HepG2 (cell line): ENCODE measurements around the gene CC2D1A. TPM values are rescaled to one million over a fixed set of nuclear protein-coding genes. Genes with fewer than 3 reads are reported as not detected.

Experiments
- ATF1 ChIP-seq: IDR thresholded peaks from 2 replicates; pipeline ENCODE4 v1.6.1; 2016; ENCODE audit warnings: mild to moderate bottlenecking, control low read depth
- ATM ChIP-seq: fragments of 450-650 bp; IDR thresholded peaks from 2 replicates; pipeline ENCODE4 v1.7.1; 2017; ENCODE audit warnings: mild to moderate bottlenecking, borderline replicate concordance
- CBFB ChIP-seq: sonication (generic); formaldehyde crosslinking; IDR thresholded peaks from 2 replicates; pipeline ENCODE4 v1.4.0; 2020; ENCODE audit warnings: missing genetic modification reagents
- DR1 ChIP-seq: sonication (generic); formaldehyde crosslinking; IDR thresholded peaks from 2 replicates; pipeline ENCODE4 v1.8.0; 2021; ENCODE audit warnings: mild to moderate bottlenecking, missing genetic modification reagents, inconsistent platforms
- EEA1 ChIP-seq: sonication (generic); formaldehyde crosslinking; IDR thresholded peaks from 2 replicates; pipeline ENCODE4 v1.5.1; 2020; ENCODE audit warnings: mild to moderate bottlenecking, missing genetic modification reagents, borderline replicate concordance
- FOXJ3 ChIP-seq: sonication (generic); formaldehyde crosslinking; IDR thresholded peaks from 2 replicates; pipeline ENCODE4 v1.4.0; 2020; ENCODE audit warnings: missing genetic modification reagents, mild to moderate bottlenecking, borderline replicate concordance
- FOXM1 ChIP-seq: sonication (generic); formaldehyde crosslinking; IDR thresholded peaks from 2 replicates; pipeline ENCODE4 v1.5.0; 2020; ENCODE audit warnings: missing genetic modification reagents
- FOXO1 ChIP-seq: sonication (generic); formaldehyde crosslinking; IDR thresholded peaks from 2 replicates; pipeline ENCODE4 v1.4.0; 2020; ENCODE audit warnings: missing genetic modification reagents
- FOXP1 ChIP-seq, 2 experiments: fragments of 450-650 bp in 1 of 2; IDR thresholded peaks; 2 replicates each; pipeline ENCODE4 v1.6.1; 2017 to 2018; ENCODE audit warnings: antibody characterized with exemption in 1 of 2
- HDAC6 ChIP-seq: fragments of 200-600 bp; sonication (generic); IDR thresholded peaks from 2 replicates; pipeline ENCODE4 v1.7.0; 2017; ENCODE audit warnings: mild to moderate bottlenecking, antibody characterized with exemption, low read length, low read depth
- JARID2 ChIP-seq: sonication (generic); formaldehyde crosslinking; IDR thresholded peaks from 2 replicates; pipeline ENCODE4 v1.8.1; 2023; ENCODE audit warnings: missing genetic modification reagents, inconsistent platforms; ENCODE audit not compliant: insufficient replicate concordance
- PATZ1 ChIP-seq: sonication (generic); formaldehyde crosslinking; IDR thresholded peaks from 2 replicates; pipeline ENCODE4 v1.4.0; 2020; ENCODE audit warnings: missing genetic modification reagents
- PTBP1 ChIP-seq: fragments of 200-400 bp; formaldehyde crosslinking; IDR thresholded peaks from 2 replicates; pipeline ENCODE4 v1.6.1; 2018; ENCODE audit warnings: low read length, low read depth; ENCODE audit not compliant: poor library complexity, severe bottlenecking
- SAP130 ChIP-seq: IDR thresholded peaks from 2 replicates; pipeline ENCODE4 v1.6.1; 2016; ENCODE audit warnings: low read depth
- ZKSCAN1 ChIP-seq: fragments of 150-350 bp; IDR thresholded peaks from 2 replicates; pipeline ENCODE4 v1.6.1; 2014; ENCODE audit warnings: low read length
- ZNF691 ChIP-seq: sonication (generic); formaldehyde crosslinking; IDR thresholded peaks from 2 replicates; pipeline ENCODE4 v1.4.0; 2020; ENCODE audit warnings: missing genetic modification reagents, low read depth, mild to moderate bottlenecking, borderline replicate concordance
- polyA plus RNA-seq, 8 experiments: library from polyadenylated mRNA; depleted of rRNA in 3 of 8; stranded (reverse) in 7 of 8; unstranded in 1 of 8; fragments of >200 nt; fragmentation: Illumina TruSeq in 4 of 8; extraction: Trizol in 4 of 8; gene quantifications; 2 replicates each; pipeline versions ENCODE4 v1.2.1 to v1.2.3, GENCODE V29; 2011 to 2016; ENCODE audit warnings: low read depth in 4 of 8, missing spikeins in 1 of 8, mixed read lengths in 1 of 8; ENCODE audit not compliant: insufficient read depth in 1 of 8
- total RNA-seq, 5 experiments: library from RNA; depleted of rRNA; stranded (reverse); fragments of >200 nt; fragmentation: Illumina TruSeq; extraction: Trizol; gene quantifications; 2 replicates each; pipeline ENCODE4 v1.2.3, GENCODE V29; 2016; ENCODE audit warnings: low read depth in 1 of 5
- TF ChIP-seq, protein P1 (sequence below): sonication (generic); formaldehyde crosslinking; IDR thresholded peaks from 2 replicates; pipeline ENCODE4 v1.8.0; 2022; ENCODE audit warnings: missing genetic modification reagents, mild to moderate bottlenecking, moderate library complexity, borderline replicate concordance
- TF ChIP-seq, protein P2 (sequence below): sonication (generic); formaldehyde crosslinking; IDR thresholded peaks from 2 replicates; pipeline ENCODE4 v1.4.0; 2020; ENCODE audit warnings: missing genetic modification reagents
- TF ChIP-seq, protein P3 (sequence below), 2 experiments: sonication (generic) in 1 of 2; formaldehyde crosslinking in 1 of 2; IDR thresholded peaks; 2 replicates each; pipeline versions ENCODE4 v1.4.0 to v1.6.1; 2018 to 2020; ENCODE audit warnings: missing genetic modification reagents in 2 of 2, borderline replicate concordance in 1 of 2, low read depth in 1 of 2, mild to moderate bottlenecking in 1 of 2, missing biosample characterization in 1 of 2

CC2D1A gene
- total and polyA plus RNA-seq, 2 of the 13 experiments (the other 11 are each of a cell fraction or from before 2014, with no cell fraction given), result 9.7 to 11.5 TPM

- TF ChIP-seq, protein P1, sequence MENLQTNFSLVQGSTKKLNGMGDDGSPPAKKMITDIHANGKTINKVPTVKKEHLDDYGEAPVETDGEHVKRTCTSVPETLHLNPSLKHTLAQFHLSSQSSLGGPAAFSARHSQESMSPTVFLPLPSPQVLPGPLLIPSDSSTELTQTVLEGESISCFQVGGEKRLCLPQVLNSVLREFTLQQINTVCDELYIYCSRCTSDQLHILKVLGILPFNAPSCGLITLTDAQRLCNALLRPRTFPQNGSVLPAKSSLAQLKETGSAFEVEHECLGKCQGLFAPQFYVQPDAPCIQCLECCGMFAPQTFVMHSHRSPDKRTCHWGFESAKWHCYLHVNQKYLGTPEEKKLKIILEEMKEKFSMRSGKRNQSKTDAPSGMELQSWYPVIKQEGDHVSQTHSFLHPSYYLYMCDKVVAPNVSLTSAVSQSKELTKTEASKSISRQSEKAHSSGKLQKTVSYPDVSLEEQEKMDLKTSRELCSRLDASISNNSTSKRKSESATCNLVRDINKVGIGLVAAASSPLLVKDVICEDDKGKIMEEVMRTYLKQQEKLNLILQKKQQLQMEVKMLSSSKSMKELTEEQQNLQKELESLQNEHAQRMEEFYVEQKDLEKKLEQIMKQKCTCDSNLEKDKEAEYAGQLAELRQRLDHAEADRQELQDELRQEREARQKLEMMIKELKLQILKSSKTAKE (CRISPR knock-in tag), result no peak
- TF ChIP-seq FOXM1 (CRISPR knock-in tag) (no peak), PTBP1 (no peak), PATZ1 (peak; percentile 80), DR1 (no peak), EEA1 (CRISPR knock-in tag) (no peak), HDAC6 (no peak), SAP130 (CRISPR knock-in tag) (peak; percentile 80), ATF1 (CRISPR knock-in tag) (0 out of 2 replicates have a peak, but pooled peaks have one; percentile 51), ZKSCAN1 (no peak), FOXP1 (IDR thresholded peaks at IDR 0.05) (no peak), FOXP1 (CRISPR knock-in tag; IDR thresholded peaks at IDR 0.05) (no peak), JARID2 (CRISPR knock-in tag) (no peak), ZNF691 (no peak; the same call in 1 of the 2 replicates), ATM (no peak), FOXO1 (CRISPR knock-in tag) (peak; percentile 57; the same call in 1 of the 2 replicates), FOXJ3 (no peak), CBFB (CRISPR knock-in tag) (no peak)
- TF ChIP-seq, protein P2, sequence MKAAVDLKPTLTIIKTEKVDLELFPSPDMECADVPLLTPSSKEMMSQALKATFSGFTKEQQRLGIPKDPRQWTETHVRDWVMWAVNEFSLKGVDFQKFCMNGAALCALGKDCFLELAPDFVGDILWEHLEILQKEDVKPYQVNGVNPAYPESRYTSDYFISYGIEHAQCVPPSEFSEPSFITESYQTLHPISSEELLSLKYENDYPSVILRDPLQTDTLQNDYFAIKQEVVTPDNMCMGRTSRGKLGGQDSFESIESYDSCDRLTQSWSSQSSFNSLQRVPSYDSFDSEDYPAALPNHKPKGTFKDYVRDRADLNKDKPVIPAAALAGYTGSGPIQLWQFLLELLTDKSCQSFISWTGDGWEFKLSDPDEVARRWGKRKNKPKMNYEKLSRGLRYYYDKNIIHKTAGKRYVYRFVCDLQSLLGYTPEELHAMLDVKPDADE (CRISPR knock-in tag), result no peak
- TF ChIP-seq, protein P3, sequence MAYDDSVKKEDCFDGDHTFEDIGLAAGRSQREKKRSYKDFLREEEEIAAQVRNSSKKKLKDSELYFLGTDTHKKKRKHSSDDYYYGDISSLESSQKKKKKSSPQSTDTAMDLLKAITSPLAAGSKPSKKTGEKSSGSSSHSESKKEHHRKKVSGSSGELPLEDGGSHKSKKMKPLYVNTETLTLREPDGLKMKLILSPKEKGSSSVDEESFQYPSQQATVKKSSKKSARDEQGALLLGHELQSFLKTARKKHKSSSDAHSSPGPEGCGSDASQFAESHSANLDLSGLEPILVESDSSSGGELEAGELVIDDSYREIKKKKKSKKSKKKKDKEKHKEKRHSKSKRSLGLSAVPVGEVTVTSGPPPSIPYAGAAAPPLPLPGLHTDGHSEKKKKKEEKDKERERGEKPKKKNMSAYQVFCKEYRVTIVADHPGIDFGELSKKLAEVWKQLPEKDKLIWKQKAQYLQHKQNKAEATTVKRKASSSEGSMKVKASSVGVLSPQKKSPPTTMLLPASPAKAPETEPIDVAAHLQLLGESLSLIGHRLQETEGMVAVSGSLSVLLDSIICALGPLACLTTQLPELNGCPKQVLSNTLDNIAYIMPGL (CRISPR knock-in tag; IDR thresholded peaks at IDR 0.05; ENCODE audit: borderline replicate concordance in 1 of 2, low read depth in 1 of 2), result peak; percentile 97 to 98
Observed at GRCh38 chr19:13880059-13881043, 25.6 kb upstream of the CC2D1A start (continued).
